GM19328 (cell line): ENCODE data around the gene SVIP.
A peak's percentile ranks its signal among the peaks of the same experiment; 100 is the strongest.

ENCODE experiments used
- ATAC-seq: cut with Tn5 transposase; IDR thresholded peaks from one replicate; pipeline ENCODE4 v1.9.1; 2021; ENCODE audit warnings: mild to moderate bottlenecking, moderate library complexity; ENCODE audit not compliant: unreplicated experiment

SVIP gene, protein sequence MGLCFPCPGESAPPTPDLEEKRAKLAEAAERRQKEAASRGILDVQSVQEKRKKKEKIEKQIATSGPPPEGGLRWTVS

GRCh38 chr11:22829231-22830081 lies at the start of gene SVIP:
Gene SVIP (minus strand): TSS chr11:22829801. CDS start chr11:22829748, 53 bp downstream.
- peak; percentile 96 for ATAC-seq

DNA sequence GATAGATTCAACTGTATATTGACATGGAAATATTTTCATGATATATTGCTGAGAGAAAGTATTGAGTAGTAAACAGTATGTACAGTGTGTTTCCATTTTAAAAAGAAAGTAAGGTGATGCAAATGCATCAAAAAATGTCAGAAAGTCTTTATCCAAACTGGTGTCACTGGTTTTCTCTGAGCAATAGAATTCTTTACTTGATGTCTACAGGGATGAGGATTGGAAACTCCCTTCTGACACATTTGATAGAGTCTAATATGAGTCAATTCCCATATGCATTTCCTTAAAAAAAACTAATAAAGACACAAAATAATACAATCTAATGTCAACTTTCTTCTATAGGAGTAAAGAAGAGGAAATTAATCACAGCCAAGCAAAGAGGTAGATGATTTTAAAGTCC lies 49.0 kb upstream of the SVIP start:
- ATAC-seq, result no peak

DNA sequence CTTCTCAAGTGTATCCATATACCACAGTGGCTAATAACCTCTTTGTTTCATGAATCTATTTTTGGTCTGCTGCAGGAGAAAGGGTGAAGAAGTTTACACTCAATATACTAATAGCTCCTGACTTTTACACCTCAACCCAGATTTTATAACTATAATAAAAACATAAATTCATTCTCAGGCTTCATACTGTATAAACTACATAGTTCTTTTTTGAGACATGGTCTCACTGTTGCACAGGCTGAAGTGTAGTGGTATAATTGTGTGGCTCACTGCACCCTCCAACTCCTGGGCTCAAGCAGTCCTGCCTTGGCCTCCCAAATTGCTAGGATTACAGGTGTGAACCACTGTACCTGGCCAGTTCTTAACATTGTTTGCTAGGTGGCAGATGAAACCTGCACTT lies 48.4 kb upstream of the SVIP start:
- no peak for ATAC-seq

DNA sequence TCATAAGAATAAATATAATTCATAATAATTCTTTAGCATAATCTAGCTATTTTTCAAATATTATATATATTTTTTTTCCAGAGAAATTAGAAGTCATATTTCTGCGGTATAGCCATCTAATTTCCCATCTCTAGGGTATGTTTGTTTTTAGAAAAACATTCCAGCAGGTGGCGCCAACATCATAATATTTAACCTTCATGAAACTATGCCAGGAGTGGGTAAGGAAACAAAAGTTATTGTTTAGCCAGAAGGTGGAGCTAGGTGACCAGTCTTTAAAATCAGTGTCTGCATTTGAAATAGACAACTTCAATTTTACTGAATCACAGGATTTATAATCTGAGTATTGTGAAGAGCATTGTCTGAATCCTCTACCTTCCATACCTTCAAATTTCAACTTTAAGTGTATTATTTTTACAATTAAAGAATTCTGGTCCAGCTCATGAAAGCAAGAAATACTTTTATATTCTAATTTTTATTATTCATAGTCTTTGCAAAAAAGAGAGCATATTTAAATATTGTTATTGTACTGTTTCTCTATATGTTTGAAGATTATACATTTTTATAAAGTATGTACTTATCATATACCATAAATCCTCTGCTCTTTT lies 46.4 kb upstream of the SVIP start:
- peak; percentile 97 for ATAC-seq

DNA sequence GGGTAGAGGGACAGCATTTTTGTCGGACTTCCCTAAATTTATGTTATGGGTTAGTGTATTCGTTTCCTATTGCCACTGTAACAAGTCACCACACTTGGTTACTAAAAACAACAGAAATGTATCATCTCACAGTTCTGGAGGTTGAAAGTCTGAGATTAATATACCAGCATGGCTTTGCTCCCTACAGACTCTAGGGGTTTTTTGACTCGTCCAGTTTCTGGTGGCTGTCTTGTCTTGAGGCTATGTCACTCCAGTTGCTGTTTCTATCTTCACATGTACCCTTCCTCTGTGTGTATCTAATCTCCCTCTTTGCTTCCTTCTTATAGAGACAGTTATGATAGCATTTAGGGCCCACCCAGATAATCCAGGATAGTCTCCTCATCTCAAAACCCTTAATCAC lies 39.7 kb upstream of the SVIP start:
- no peak for ATAC-seq

GRCh38 chr11:22860241-22860640 lies 30.6 kb upstream of the SVIP start, which contains the start of gene CCDC179:
Gene CCDC179 (minus strand): TSS chr11:22860474. CDS start chr11:22860421, 53 bp downstream.
- ATAC-seq, result no peak

DNA sequence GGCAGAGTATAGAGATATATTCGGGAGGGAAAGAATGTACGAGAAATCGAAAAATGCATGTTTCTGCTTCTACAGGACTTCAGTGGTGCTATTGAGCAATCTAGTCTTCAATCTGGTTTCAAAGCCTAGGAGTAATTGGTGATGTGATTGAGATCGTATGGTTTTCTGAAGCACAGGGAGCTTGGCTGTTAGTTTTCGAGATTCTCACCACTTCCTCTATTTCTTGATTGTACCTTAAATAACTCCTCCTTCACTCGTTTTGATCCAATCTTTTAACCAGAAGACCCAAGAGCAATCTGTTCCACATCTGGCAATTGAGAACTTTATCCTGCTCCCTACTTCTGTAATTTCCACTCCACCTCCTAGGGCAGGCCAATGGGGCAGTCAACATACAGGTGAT lies 30.2 kb upstream of the SVIP start:
- ATAC-seq, result no peak

DNA sequence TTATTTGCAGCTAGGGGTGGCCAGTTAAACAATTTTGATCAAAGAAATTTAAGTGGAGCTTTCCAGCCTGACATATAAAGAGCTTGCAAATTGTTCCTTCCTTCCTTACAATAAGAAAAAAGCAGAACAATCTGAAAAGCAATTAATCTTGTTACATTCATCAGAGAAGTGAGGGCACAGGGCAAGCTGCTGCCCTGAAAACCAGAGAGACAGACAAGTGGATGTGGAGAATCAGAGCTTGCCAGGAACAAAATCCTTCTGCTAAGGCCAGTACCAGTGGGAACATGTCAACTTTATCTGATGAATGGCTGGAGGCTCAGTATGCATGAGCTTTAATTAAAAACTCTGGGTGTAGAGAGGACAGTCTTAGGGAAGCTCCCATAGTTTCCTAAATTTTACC lies 21.9 kb upstream of the SVIP start:
- no peak for ATAC-seq

- ATAC-seq, result no peak
These were observed 17.1 kb upstream of the SVIP start for GRCh38 chr11:22846726-22847125.

- no peak for ATAC-seq
These were observed 2.9 kb upstream of the SVIP start for GRCh38 chr11:22832315-22833015.

DNA sequence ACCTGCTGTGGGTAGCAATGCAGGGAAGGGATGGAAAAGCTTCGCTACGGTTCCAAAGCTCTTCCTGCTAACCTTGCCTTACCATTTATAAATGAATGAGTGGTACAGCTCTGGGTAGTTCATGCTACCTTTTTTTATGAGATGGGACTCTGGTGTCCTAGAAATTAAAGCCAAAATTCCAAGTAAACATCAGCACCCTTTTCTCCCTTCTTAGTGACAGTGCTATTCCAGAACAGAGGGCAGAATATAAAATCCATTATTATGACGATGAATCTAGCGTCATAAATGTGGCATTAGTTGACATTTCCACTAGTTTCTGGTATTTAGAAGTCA lies 447 bp upstream of the SVIP start:
- ATAC-seq, result no peak

DNA sequence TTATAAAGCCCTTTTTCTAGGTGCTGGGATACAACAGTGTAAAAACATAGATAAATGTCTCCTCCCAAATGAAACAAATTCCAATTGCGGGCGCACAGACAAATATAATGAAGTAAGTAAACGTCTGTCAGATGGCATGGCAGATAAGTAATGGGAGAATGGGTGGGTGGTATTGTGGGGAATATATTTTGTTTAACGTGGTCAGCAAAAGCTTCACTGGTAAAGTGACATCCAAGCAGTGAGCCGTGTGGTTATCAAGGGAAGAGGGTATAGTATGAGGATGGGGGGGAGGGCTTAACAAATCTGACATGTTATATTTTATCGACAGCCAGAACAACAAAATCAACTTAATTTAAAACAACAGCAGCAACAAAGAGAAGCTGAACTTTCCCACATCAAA lies 1.2 kb downstream of the SVIP start:
- ATAC-seq, result no peak

- no peak for ATAC-seq
These were observed 7.4 kb downstream of the SVIP start for GRCh38 chr11:22822203-22822602.

DNA sequence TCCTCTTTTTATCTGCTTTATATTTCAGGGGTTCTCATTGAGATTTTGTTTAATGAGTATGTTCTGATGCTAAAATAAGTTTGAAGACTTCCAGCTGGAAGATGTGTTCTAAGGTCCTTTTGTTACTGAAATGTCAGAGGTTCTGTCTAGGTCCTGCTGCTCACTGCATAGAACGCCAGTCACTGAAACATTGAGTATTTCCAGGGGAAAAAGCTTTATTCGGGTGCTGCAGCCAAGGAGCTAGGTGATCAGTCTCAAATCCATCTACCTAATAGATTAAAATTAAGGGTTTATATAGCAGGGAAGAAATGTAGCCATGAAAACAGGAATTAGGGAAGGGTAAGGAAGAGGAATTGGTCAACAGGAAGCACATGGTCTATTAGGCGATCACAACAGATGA lies 19.7 kb downstream of the SVIP start:
- no peak for ATAC-seq

GRCh38 chr11:22808571-22809197 lies 20.9 kb downstream of the SVIP start:
- ATAC-seq, result peak; percentile 24

GRCh38 chr11:22807855-22808570 lies 21.6 kb downstream of the SVIP start:
- ATAC-seq, result peak; percentile 93

DNA sequence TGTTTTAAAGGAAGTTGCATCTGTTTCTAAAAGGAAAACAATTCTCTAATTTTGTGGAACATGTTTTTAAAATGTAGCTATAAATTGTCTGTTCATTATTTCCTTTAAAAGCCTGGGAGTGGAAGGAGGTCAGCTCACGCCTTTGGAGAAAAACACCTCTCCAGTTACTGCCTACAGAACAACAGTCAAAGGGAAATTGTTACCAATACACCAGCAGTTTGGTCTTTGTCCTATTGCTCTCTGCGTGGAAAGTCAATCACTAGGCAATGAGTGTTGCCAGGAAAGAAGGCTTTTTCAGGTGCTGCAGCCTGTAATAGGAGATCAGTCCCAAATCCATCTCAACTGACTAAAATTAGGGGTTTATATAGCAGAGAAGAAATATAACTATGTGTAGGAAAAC lies 22.2 kb downstream of the SVIP start:
- no peak for ATAC-seq

GRCh38 chr11:22802861-22803260 lies 26.7 kb downstream of the SVIP start:
- no peak for ATAC-seq

DNA sequence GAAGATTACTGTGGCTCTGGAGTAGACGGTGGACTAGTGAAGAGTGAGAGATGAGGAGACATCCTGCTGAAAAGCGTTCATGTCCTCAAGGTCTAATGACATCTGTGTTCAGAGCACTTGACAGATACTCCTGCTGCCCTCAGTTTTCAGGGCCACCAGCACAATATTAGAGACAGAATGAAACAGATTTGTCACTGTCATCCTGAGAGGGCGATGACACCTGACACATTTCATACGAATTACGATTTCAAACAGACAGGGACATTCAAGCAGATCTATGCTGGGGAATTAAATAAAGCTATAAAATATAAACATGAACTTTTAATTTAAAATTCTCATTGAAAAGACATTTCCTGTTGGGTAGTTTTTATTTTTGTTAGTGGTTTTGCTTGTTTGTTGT lies 29.1 kb downstream of the SVIP start:
- no peak for ATAC-seq

DNA sequence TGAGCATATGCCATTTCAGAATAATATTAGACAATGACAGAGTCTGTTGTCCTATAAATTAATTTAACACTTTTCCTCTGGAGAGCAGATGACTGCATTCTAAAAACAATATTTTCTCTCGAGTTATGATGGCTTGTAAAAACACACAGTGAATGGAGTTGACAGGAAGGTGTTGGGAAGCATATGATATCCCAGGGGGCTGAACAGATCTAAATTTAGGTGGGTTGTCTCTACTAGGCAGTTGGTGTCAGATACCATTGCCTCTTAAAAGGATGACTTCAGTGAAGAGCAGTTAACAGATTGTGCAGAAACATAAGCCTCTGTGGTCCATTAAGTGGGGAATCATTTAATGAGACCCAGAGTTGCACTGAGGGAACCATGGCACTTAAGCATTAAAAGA lies 30.7 kb downstream of the SVIP start:
- no peak for ATAC-seq

- ATAC-seq, result no peak
These were observed 32.6 kb downstream of the SVIP start for GRCh38 chr11:22797047-22797446.
